ENCODE measurements around the gene MPDU1. TPM values are rescaled to one million over a fixed set of nuclear protein-coding genes. Genes with fewer than 3 reads are reported as not detected.
"Not testable (repeated sequence)": the region's sequence is repeated elsewhere in the genome, so short reads cannot be mapped to it uniquely, and the experiment has no call there.

Gene MPDU1
- total RNA-seq, 1 donor from 2014 or later: 60.2 TPM

DNA sequence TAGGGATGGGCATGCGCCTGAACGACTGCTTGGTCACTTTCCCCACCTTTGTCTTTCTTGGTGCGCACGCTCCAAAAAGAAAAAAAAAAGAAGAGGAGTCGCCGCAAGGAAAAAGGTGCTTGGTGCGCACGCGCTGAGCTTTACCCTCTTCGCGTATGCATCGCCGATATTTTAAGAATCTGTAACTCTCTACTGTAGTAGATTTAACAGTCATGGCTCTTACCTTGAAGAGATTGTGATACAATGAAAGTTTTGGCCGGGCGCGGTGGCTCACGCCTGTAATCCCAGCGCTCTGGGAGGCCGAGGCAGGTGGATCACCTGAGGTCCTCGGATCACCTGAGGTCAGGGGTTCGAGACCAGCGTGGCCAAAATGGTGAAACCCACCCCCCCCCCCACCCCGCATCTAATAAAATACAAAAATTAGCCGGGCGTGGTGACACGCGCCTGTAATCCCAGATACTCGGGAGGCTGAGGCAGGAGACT, 31.7 kb downstream of the MPDU1 start:
- H3K4me1 Mint-ChIP-seq (ENCODE audit: low read depth, unreplicated experiment): peaks cover 15% of the 10 kb centered on the region
- TF ChIP-seq, protein P1, sequence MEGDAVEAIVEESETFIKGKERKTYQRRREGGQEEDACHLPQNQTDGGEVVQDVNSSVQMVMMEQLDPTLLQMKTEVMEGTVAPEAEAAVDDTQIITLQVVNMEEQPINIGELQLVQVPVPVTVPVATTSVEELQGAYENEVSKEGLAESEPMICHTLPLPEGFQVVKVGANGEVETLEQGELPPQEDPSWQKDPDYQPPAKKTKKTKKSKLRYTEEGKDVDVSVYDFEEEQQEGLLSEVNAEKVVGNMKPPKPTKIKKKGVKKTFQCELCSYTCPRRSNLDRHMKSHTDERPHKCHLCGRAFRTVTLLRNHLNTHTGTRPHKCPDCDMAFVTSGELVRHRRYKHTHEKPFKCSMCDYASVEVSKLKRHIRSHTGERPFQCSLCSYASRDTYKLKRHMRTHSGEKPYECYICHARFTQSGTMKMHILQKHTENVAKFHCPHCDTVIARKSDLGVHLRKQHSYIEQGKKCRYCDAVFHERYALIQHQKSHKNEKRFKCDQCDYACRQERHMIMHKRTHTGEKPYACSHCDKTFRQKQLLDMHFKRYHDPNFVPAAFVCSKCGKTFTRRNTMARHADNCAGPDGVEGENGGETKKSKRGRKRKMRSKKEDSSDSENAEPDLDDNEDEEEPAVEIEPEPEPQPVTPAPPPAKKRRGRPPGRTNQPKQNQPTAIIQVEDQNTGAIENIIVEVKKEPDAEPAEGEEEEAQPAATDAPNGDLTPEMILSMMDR (IDR thresholded peaks at IDR 0.05; ENCODE audit: partially characterized antibody, unreplicated experiment): no peak
- no peak for DNase-seq
- no peaks in the 10 kb centered on the region for H3K36me3 Mint-ChIP-seq (ENCODE audit: unreplicated experiment)
- H3K27me3 Mint-ChIP-seq (ENCODE audit: unreplicated experiment): peaks cover 11% of the 10 kb centered on the region
- H3K9me3 Mint-ChIP-seq (ENCODE audit: unreplicated experiment): peaks cover 8% of the 10 kb centered on the region
- peak overlapping the region; percentile 89 for H3K4me3 Mint-ChIP-seq (ENCODE audit: unreplicated experiment)
- peak overlapping the region; percentile 80 for H3K27ac Mint-ChIP-seq (ENCODE audit: unreplicated experiment)

DNA sequence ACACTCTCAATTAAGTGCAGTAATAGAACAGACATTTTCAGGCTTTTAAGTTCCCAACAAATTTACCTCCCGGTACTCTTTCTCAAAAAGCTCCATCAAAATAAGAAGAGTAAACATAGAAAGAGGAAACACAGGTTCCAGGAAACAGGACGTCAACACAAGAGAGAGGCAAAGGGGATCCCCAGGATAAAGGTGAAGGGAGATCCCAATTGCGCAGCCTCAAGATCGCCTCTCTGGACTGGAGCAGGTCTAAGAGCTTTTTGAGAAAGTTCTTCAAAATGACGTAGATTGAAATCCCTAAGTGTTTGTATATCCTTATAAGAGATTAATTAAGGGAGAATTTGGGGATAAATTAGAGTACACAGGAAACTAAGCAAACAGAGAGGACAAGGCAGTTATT, 35.0 kb downstream of the MPDU1 start:
- Mint-ChIP-seq H3K4me1 (ENCODE audit: low read depth, unreplicated experiment) (peaks cover 2% of the 10 kb centered on the region), H3K9me3 (ENCODE audit: unreplicated experiment) (peaks cover 2% of the 10 kb centered on the region), H3K27ac (ENCODE audit: unreplicated experiment) (no peak overlapping the region), H3K4me3 (ENCODE audit: unreplicated experiment) (no peak overlapping the region), H3K36me3 (ENCODE audit: unreplicated experiment) (no peaks in the 10 kb centered on the region), H3K27me3 (ENCODE audit: unreplicated experiment) (peaks cover 8% of the 10 kb centered on the region)
- TF ChIP-seq, protein P1 (IDR thresholded peaks at IDR 0.05; ENCODE audit: partially characterized antibody, unreplicated experiment): no peak
- DNase-seq: no peak

DNA sequence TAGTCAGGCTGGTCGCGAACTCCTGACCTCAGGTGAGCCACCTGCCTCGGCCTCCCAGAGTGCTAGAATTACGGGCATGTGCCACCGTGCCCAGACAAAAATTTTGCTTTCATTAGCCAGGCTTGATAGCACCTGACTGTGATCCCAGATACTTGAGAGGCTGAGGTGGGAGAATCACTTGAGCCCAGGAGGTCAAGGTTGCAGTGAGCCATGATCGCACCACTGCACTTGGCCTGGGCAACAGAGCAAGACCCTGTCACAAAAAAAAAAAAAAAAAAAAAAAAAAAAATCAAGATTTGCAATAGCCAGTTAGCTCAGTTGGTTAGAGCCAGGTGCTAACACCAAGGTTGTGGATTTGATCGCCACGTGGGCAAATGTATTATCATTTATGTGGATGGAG, 37.2 kb downstream of the MPDU1 start:
- Mint-ChIP-seq H3K36me3 (ENCODE audit: unreplicated experiment) (no peaks in the 10 kb centered on the region), H3K27ac (ENCODE audit: unreplicated experiment) (no peak overlapping the region), H3K27me3 (ENCODE audit: unreplicated experiment) (no peaks in the 10 kb centered on the region), H3K4me1 (ENCODE audit: low read depth, unreplicated experiment) (no peaks in the 10 kb centered on the region), H3K4me3 (ENCODE audit: unreplicated experiment) (no peak overlapping the region), H3K9me3 (ENCODE audit: unreplicated experiment) (no peaks in the 10 kb centered on the region)
- no peak for DNase-seq
- TF ChIP-seq, protein P1 (IDR thresholded peaks at IDR 0.05; ENCODE audit: partially characterized antibody, unreplicated experiment): no peak

DNA sequence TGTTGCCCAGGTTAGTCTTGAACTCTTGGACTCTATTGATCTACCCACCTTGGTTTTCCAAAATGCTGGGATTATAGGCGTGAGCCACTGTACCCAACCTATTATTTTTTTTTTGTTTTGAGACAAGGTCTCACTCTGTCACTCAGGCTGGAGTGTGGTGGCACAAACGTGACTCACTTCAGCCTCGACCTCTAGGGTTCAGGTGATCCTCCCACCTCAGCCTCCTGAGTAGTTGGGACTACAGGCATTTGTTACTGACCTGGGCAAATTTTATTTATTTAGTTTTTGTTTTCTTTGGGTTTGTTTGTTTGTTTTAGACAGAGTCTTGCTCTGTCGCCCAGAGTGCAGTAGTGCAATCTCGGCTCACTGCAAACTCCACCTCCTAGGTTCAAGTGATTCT, 40.0 kb downstream of the MPDU1 start:
- Mint-ChIP-seq H3K27me3 (ENCODE audit: unreplicated experiment) (no peaks in the 10 kb centered on the region), H3K4me1 (ENCODE audit: low read depth, unreplicated experiment) (peaks cover 4% of the 10 kb centered on the region), H3K27ac (ENCODE audit: unreplicated experiment) (no peak overlapping the region), H3K4me3 (ENCODE audit: unreplicated experiment) (no peak overlapping the region), H3K9me3 (ENCODE audit: unreplicated experiment) (no peaks in the 10 kb centered on the region), H3K36me3 (ENCODE audit: unreplicated experiment) (no peaks in the 10 kb centered on the region)
- DNase-seq: no peak
- TF ChIP-seq, protein P1 (IDR thresholded peaks at IDR 0.05; ENCODE audit: partially characterized antibody, unreplicated experiment): no peak

DNA sequence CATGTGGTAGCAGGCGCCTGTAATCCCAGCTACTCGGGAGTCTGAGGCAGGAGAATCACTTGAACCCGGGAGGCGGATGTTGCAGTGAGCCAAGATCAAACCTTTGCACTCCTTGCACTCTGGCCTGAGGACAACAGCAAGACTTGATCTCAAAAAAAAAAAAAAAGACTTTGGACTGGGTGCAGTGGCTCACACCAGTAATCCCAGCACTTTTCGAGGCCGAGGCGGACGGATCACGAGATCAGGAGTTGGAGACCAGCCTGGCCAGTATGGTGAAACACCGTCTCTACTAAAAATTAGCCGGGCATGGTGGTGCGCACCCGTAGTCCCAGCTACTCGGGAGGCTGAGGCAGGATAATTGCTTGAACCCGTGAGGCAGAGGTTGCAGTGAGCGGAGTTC, 42.1 kb downstream of the MPDU1 start:
- H3K4me1 Mint-ChIP-seq (ENCODE audit: low read depth, unreplicated experiment): not testable (repeated sequence)

More for the DNA sequence above, 42.1 kb downstream of the MPDU1 start:
- H3K36me3 Mint-ChIP-seq (ENCODE audit: unreplicated experiment); H3K27me3 Mint-ChIP-seq (ENCODE audit: unreplicated experiment); H3K27ac Mint-ChIP-seq (ENCODE audit: unreplicated experiment); DNase-seq; H3K9me3 Mint-ChIP-seq (ENCODE audit: unreplicated experiment): not testable (repeated sequence)
- peak overlapping the region; percentile 59 for H3K4me3 Mint-ChIP-seq (ENCODE audit: unreplicated experiment)

Data from glutamatergic neuron (in vitro differentiated cells).